Measurements from ENCODE around the gene NAMPT.

DNA sequence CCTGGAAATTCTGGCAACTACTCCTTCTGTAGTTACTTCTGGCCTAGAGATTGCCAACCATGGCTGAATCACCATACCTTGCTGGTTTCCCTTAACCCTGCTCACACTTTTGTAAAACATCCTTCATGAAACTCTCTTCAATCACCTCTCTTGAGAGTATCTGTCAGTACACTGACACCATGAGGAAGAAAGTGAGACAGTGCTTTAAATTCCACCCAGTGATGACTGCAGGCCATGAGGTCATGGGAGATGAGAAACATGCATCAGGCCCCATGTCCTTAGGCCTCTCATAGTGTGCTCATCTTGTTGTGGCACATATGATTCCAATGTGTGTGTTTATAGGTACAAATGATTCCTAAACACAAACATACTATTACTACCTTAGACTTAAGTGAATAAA, 24.6 kb upstream of the NAMPT start:
- TF ChIP-seq, protein P1, sequence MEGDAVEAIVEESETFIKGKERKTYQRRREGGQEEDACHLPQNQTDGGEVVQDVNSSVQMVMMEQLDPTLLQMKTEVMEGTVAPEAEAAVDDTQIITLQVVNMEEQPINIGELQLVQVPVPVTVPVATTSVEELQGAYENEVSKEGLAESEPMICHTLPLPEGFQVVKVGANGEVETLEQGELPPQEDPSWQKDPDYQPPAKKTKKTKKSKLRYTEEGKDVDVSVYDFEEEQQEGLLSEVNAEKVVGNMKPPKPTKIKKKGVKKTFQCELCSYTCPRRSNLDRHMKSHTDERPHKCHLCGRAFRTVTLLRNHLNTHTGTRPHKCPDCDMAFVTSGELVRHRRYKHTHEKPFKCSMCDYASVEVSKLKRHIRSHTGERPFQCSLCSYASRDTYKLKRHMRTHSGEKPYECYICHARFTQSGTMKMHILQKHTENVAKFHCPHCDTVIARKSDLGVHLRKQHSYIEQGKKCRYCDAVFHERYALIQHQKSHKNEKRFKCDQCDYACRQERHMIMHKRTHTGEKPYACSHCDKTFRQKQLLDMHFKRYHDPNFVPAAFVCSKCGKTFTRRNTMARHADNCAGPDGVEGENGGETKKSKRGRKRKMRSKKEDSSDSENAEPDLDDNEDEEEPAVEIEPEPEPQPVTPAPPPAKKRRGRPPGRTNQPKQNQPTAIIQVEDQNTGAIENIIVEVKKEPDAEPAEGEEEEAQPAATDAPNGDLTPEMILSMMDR (IDR thresholded peaks at IDR 0.05 in 4 of 5, conservative IDR thresholded peaks at IDR 0.05 in 1 of 5), result no peak
- TF ChIP-seq POLR2A (IDR thresholded peaks at IDR 0.05), result no peak

Measured in gastrocnemius medialis (tissue), 4 donors.